ENCODE results near the gene METTL5.
A peak's percentile ranks its signal among the peaks of the same experiment; 100 is the strongest.
"Not testable (repeated sequence)": the region's sequence is repeated elsewhere in the genome, so short reads cannot be mapped to it uniquely, and the experiment has no call there.

Gene METTL5

GRCh38 chr2:169823996-169824372 is 721 bp downstream of the METTL5 start:
- DNase-seq (ENCODE audit: low read depth), result no peak
- TF ChIP-seq, protein P1, sequence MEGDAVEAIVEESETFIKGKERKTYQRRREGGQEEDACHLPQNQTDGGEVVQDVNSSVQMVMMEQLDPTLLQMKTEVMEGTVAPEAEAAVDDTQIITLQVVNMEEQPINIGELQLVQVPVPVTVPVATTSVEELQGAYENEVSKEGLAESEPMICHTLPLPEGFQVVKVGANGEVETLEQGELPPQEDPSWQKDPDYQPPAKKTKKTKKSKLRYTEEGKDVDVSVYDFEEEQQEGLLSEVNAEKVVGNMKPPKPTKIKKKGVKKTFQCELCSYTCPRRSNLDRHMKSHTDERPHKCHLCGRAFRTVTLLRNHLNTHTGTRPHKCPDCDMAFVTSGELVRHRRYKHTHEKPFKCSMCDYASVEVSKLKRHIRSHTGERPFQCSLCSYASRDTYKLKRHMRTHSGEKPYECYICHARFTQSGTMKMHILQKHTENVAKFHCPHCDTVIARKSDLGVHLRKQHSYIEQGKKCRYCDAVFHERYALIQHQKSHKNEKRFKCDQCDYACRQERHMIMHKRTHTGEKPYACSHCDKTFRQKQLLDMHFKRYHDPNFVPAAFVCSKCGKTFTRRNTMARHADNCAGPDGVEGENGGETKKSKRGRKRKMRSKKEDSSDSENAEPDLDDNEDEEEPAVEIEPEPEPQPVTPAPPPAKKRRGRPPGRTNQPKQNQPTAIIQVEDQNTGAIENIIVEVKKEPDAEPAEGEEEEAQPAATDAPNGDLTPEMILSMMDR (IDR thresholded peaks at IDR 0.05; ENCODE audit: control insufficient read depth, extremely low read depth, insufficient read depth), result no peak
- peak overlapping the region; percentile 68 for H3K4me3 ChIP-seq (ENCODE audit: low read depth, low read length)

GRCh38 chr2:169822785-169823392 is 1.8 kb downstream of the METTL5 start:
- TF ChIP-seq, protein P1 (IDR thresholded peaks at IDR 0.05; ENCODE audit: control insufficient read depth, extremely low read depth, insufficient read depth), result no peak
- DNase-seq (ENCODE audit: low read depth), result no peak
- H3K4me3 ChIP-seq (ENCODE audit: low read depth, low read length), result no peak overlapping the region

GRCh38 chr2:169822036-169822435 is 2.7 kb downstream of the METTL5 start:
- DNase-seq (ENCODE audit: low read depth), result no peak
- TF ChIP-seq, protein P1 (IDR thresholded peaks at IDR 0.05; ENCODE audit: control insufficient read depth, extremely low read depth, insufficient read depth), result no peak
- no peak overlapping the region for H3K4me3 ChIP-seq (ENCODE audit: low read depth, low read length)

DNA sequence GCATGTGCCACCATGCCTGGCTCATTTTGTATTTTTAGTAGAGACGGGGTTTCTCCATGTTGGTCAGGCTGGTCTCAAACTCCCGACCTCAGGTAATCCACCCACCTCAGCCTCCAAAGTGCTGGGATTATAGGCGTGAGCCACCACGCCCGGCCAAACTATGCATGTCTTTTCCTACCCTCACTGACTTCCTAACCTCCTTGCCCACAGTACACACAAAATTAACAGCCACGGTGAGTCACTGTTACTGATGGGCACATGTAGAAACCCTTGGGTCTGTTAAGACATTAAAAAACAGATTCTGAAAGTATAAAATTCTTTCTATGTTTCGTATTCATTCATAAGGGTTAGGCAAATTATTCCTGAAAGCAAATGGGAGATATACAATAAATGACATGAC is 4.6 kb downstream of the METTL5 start:
- not testable (repeated sequence) for H3K4me3 ChIP-seq (ENCODE audit: low read depth, low read length); DNase-seq (ENCODE audit: low read depth)

GRCh38 chr2:169819106-169819505 is 5.6 kb downstream of the METTL5 start:
- TF ChIP-seq, protein P1 (IDR thresholded peaks at IDR 0.05; ENCODE audit: control insufficient read depth, extremely low read depth, insufficient read depth), result no peak
- no peak overlapping the region for H3K4me3 ChIP-seq (ENCODE audit: low read depth, low read length)
- no peak for DNase-seq (ENCODE audit: low read depth)

- TF ChIP-seq, protein P1 (IDR thresholded peaks at IDR 0.05; ENCODE audit: control insufficient read depth, extremely low read depth, insufficient read depth), result no peak
- no peak for DNase-seq (ENCODE audit: low read depth)
- H3K4me3 ChIP-seq (ENCODE audit: low read depth, low read length), result no peak overlapping the region
Measured at GRCh38 chr2:169818241-169818640, 6.5 kb downstream of the METTL5 start.

GRCh38 chr2:169817369-169817768 is 7.3 kb downstream of the METTL5 start:
- H3K4me3 ChIP-seq (ENCODE audit: low read depth, low read length); DNase-seq (ENCODE audit: low read depth): not testable (repeated sequence)

DNA sequence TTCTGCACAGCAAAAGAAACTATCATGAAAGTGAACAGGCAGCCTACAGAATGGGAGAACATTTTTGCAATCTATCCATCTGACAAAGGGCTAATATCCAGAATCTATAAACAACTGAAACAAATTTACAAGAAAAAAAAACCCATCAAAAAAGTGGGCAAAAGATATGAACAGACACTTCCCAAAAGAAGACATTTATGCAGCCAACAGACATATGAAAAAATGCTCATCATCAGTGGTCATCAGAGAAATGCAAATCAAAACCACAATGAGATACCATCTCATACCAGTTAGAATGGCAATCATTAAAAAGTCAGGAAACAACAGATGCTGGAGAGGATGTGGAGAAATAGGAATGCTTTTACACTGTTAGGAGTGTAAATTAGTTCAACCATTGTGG is 7.7 kb downstream of the METTL5 start:
- not testable (repeated sequence) for DNase-seq (ENCODE audit: low read depth); H3K4me3 ChIP-seq (ENCODE audit: low read depth, low read length)

DNA sequence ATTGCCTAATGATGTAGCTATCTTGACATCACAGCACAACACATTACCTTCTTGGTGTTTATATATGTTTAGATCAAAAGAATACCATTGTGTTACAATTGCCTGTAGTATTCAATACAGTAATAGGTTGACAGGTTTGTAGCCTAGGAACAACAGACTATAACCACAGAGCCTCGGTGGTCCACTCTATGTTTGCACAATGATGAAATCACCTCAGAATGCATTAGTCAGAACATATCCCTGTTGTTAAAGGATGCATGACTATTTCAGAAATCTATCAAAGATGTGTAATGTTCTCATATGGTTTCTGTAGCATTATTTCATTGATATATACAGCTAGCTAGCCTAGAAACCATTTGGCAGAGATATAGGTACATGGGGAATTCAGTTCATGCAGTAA is 8.9 kb downstream of the METTL5 start:
- H3K4me3 ChIP-seq (ENCODE audit: low read depth, low read length), result no peak overlapping the region
- TF ChIP-seq, protein P1 (IDR thresholded peaks at IDR 0.05; ENCODE audit: control insufficient read depth, extremely low read depth, insufficient read depth), result no peak
- DNase-seq (ENCODE audit: low read depth), result no peak
